Measurements from ENCODE around the gene UBE2E2. TPM values are rescaled to one million over a fixed set of nuclear protein-coding genes. Genes with fewer than 3 reads are reported as not detected.

UBE2E2 gene
- total RNA-seq, 1 donor from 2014 or later, result 32.5 TPM

GRCh38 chr3:23539185-23539584 lies 336.1 kb downstream of the UBE2E2 start:
- Mint-ChIP-seq H3K4me3 (ENCODE audit: low read depth) (no peak overlapping the region), H3K27ac (no peak overlapping the region), H3K36me3 (ENCODE audit: insufficient read depth) (no peaks in the 10 kb centered on the region), H3K27me3 (no peaks in the 10 kb centered on the region), H3K9me3 (ENCODE audit: low read depth) (no peaks in the 10 kb centered on the region), H3K4me1 (ENCODE audit: low read depth) (peaks cover 11% of the 10 kb centered on the region)
- no peak for DNase-seq (ENCODE audit: low spot score, unreplicated experiment)
- TF ChIP-seq, protein P1, sequence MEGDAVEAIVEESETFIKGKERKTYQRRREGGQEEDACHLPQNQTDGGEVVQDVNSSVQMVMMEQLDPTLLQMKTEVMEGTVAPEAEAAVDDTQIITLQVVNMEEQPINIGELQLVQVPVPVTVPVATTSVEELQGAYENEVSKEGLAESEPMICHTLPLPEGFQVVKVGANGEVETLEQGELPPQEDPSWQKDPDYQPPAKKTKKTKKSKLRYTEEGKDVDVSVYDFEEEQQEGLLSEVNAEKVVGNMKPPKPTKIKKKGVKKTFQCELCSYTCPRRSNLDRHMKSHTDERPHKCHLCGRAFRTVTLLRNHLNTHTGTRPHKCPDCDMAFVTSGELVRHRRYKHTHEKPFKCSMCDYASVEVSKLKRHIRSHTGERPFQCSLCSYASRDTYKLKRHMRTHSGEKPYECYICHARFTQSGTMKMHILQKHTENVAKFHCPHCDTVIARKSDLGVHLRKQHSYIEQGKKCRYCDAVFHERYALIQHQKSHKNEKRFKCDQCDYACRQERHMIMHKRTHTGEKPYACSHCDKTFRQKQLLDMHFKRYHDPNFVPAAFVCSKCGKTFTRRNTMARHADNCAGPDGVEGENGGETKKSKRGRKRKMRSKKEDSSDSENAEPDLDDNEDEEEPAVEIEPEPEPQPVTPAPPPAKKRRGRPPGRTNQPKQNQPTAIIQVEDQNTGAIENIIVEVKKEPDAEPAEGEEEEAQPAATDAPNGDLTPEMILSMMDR (IDR thresholded peaks at IDR 0.05; ENCODE audit: unreplicated experiment), result no peak

- no peak for DNase-seq (ENCODE audit: low spot score, unreplicated experiment)
- peaks cover 4% of the 10 kb centered on the region for H3K9me3 Mint-ChIP-seq (ENCODE audit: low read depth)
- TF ChIP-seq, protein P1 (IDR thresholded peaks at IDR 0.05; ENCODE audit: unreplicated experiment), result no peak
- H3K4me3 Mint-ChIP-seq (ENCODE audit: low read depth), result no peak overlapping the region
- H3K27ac Mint-ChIP-seq, result no peak overlapping the region
- H3K4me1 Mint-ChIP-seq (ENCODE audit: low read depth), result peaks cover 11% of the 10 kb centered on the region
- H3K27me3 Mint-ChIP-seq, result no peaks in the 10 kb centered on the region
- no peaks in the 10 kb centered on the region for H3K36me3 Mint-ChIP-seq (ENCODE audit: insufficient read depth)
These were observed 337.5 kb downstream of the UBE2E2 start for GRCh38 chr3:23540600-23540999.

- Mint-ChIP-seq H3K36me3 (ENCODE audit: insufficient read depth) (no peaks in the 10 kb centered on the region), H3K27ac (no peak overlapping the region), H3K4me3 (ENCODE audit: low read depth) (no peak overlapping the region), H3K9me3 (ENCODE audit: low read depth) (peaks cover 5% of the 10 kb centered on the region), H3K27me3 (no peaks in the 10 kb centered on the region), H3K4me1 (ENCODE audit: low read depth) (peaks cover 10% of the 10 kb centered on the region)
- TF ChIP-seq, protein P1 (IDR thresholded peaks at IDR 0.05; ENCODE audit: unreplicated experiment), result no peak
- no peak for DNase-seq (ENCODE audit: low spot score, unreplicated experiment)
These were observed 339.0 kb downstream of the UBE2E2 start for GRCh38 chr3:23542079-23542478.

- Mint-ChIP-seq H3K4me3 (ENCODE audit: low read depth) (no peak overlapping the region), H3K9me3 (ENCODE audit: low read depth) (peaks cover 5% of the 10 kb centered on the region), H3K27me3 (no peaks in the 10 kb centered on the region), H3K27ac (no peak overlapping the region), H3K36me3 (ENCODE audit: insufficient read depth) (no peaks in the 10 kb centered on the region), H3K4me1 (ENCODE audit: low read depth) (no peaks in the 10 kb centered on the region)
- no peak for DNase-seq (ENCODE audit: low spot score, unreplicated experiment)
- TF ChIP-seq, protein P1 (IDR thresholded peaks at IDR 0.05; ENCODE audit: unreplicated experiment), result no peak
These were observed 343.1 kb downstream of the UBE2E2 start for GRCh38 chr3:23546181-23546580.

- H3K36me3 Mint-ChIP-seq (ENCODE audit: insufficient read depth), result no peaks in the 10 kb centered on the region
- TF ChIP-seq, protein P1 (IDR thresholded peaks at IDR 0.05; ENCODE audit: unreplicated experiment), result no peak
- H3K27ac Mint-ChIP-seq, result no peak overlapping the region
- peaks cover 5% of the 10 kb centered on the region for H3K9me3 Mint-ChIP-seq (ENCODE audit: low read depth)
- DNase-seq (ENCODE audit: low spot score, unreplicated experiment), result no peak
- H3K4me1 Mint-ChIP-seq (ENCODE audit: low read depth), result no peaks in the 10 kb centered on the region
- H3K4me3 Mint-ChIP-seq (ENCODE audit: low read depth), result no peak overlapping the region
- no peaks in the 10 kb centered on the region for H3K27me3 Mint-ChIP-seq
These were observed 345.0 kb downstream of the UBE2E2 start for GRCh38 chr3:23547905-23548650.
